Esophagus squamous epithelium (tissue), 4 donors: ENCODE results near the gene SEMA5A.

Experiments used
- CTCF ChIP-seq, 6 experiments: fragments of 450-650 bp in 4 of 6; fragments of 200-600 bp in 2 of 6; sonication (generic) in 2 of 6; IDR thresholded peaks; one replicate each; pipeline ENCODE4 v1.5.1; 2016 to 2019; ENCODE audit warnings: antibody characterized with exemption in 6 of 6, mild to moderate bottlenecking in 4 of 6, moderate library complexity in 4 of 6
- POLR2A ChIP-seq, 4 donors: fragments of 450-650 bp; IDR thresholded peaks; one replicate each; pipeline ENCODE4 v1.6.1; 2017; ENCODE audit warnings: antibody characterized with exemption in 4 of 4, mild to moderate bottlenecking in 4 of 4, moderate library complexity in 3 of 4

GRCh38 chr5:9473624-9474023 lies 72.3 kb downstream of the SEMA5A start:
- TF ChIP-seq CTCF (IDR thresholded peaks at IDR 0.05) (no peak), POLR2A (IDR thresholded peaks at IDR 0.05) (no peak)
